Prostate gland (tissue), 2 donors: Measurements from ENCODE around the gene FUT2. TPM values are rescaled to one million over a fixed set of nuclear protein-coding genes. Genes with fewer than 3 reads are reported as not detected.
A peak's percentile ranks its signal among the peaks of the same experiment; 100 is the strongest.

Source experiments
- DNase-seq: peaks from one replicate; pipeline ENCODE4 v3.0.0-alpha.2; 2019; ENCODE audit warnings: low spot score
- H3K27ac ChIP-seq, 2 donors: fragments of 200-600 bp; sonication (generic); 2 replicates each; pipeline ENCODE4 v1.5.1; 2017 to 2019
- H3K27me3 ChIP-seq: fragments of 200-600 bp; sonication (generic); replicated peaks from 2 replicates; pipeline ENCODE4 v1.5.1; 2019; ENCODE audit not compliant: insufficient read depth
- H3K36me3 ChIP-seq, 2 donors: fragments of 200-600 bp; sonication (generic); 1 replicate in 1 of 2; 2 replicates in 1 of 2; pipeline versions ENCODE4 v1.5.1 to v1.8.1; 2017 to 2019
- H3K4me1 ChIP-seq: fragments of 200-600 bp; sonication (generic); replicated peaks from 2 replicates; pipeline ENCODE4 v1.5.1; 2019
- H3K4me3 ChIP-seq, 2 donors: fragments of 200-600 bp; sonication (generic); 2 replicates each; pipeline ENCODE4 v1.5.1; 2017 to 2019
- H3K9me3 ChIP-seq: fragments of 200-600 bp; sonication (generic); 2 replicates; pipeline ENCODE4 v1.5.1; 2017
- POLR2A ChIP-seq: fragments of 450-650 bp; IDR thresholded peaks from one replicate; pipeline ENCODE4 v1.6.1; 2016; ENCODE audit warnings: antibody characterized with exemption, mild to moderate bottlenecking
- POLR2AphosphoS5 ChIP-seq: sonication (generic); formaldehyde crosslinking; IDR thresholded peaks from one replicate; pipeline ENCODE4 v1.6.1; 2017; ENCODE audit warnings: antibody characterized with exemption
- WGBS: methylation state at CpG from one replicate; pipeline ENCODE4 v1.1.5; 2018; 5-methylcytosine and 5-hydroxymethylcytosine counted together
- intact Hi-C: fragments of 100-400 bp; cut with DNase I; formaldehyde crosslinking; loops from one replicate; pipeline ENCODE4 v1.14.2; 2022
- total RNA-seq, 2 donors: library from RNA; depleted of rRNA; stranded (reverse); fragments of >200 nt; gene quantifications; one replicate each; pipeline ENCODE4 v1.1.0, GENCODE V29; 2016
- TF ChIP-seq, protein P1 (sequence below), 4 experiments: fragments of 200-600 bp in 2 of 4; fragments of 450-650 bp in 2 of 4; sonication (generic) in 2 of 4; IDR thresholded peaks; 1 replicate in 3 of 4; 2 replicates in 1 of 4; pipeline ENCODE4 v1.5.1; 2016 to 2019; ENCODE audit warnings: antibody characterized with exemption in 4 of 4, mild to moderate bottlenecking in 2 of 4, moderate library complexity in 2 of 4

Gene FUT2
- 1 to 10 TPM; 1.4 to 2.7 TPM for total RNA-seq

DNA sequence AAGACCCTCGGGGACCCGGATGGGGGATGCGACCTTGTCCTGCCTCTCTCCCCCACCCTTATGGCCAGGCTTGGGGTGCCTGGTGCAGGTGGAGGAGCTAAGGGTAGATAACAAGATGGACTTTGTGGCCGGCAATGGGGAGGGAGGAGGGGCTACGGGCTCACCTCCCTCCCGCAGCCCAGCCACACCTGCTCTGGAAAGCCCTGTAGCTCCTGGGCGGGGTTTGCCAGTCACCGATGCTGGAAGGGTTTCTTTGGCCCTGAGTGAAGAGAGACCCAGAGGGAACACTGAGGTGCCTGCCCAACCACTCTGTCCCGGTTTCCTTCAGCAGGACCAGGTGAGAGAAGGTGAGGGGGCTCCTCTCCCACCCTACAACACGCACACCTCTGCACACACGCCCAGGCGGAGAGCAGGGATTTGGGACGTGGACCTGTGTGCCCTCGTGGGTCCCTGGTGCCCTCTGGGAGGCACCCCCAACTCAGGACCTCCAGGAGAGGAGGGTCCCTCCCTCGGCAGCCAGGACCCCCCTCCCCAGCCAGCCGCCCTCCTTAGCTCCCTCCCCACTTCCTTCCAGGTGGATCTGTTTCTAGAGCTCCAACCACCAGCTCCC lies at the start of gene FUT2:
TSS of gene FUT2 (plus strand) at position 229 of the 610 bp plus-strand sequence. CDS start 6,986 bp downstream, outside the sequence.
- TF ChIP-seq POLR2AphosphoS5, result no peak
- TF ChIP-seq POLR2A, result peak; percentile 61
- WGBS, result 30% methylated on average over 15 of the region's 16 CpGs
- peak within 1 kb of the TSS in 1 of 2 donors; percentile 4 for H3K4me3 ChIP-seq
- H3K4me1 ChIP-seq, result no peaks in the 10 kb centered on the region
- intact Hi-C loops, result no loop called here
- no peak for DNase-seq
- H3K36me3 ChIP-seq, result no peaks in the 10 kb centered on the region
- H3K27me3 ChIP-seq, result no peaks in the 10 kb centered on the region
- H3K9me3 ChIP-seq, result no peaks in the 10 kb centered on the region
- H3K27ac ChIP-seq, result no peak within 1 kb of the TSS

DNA sequence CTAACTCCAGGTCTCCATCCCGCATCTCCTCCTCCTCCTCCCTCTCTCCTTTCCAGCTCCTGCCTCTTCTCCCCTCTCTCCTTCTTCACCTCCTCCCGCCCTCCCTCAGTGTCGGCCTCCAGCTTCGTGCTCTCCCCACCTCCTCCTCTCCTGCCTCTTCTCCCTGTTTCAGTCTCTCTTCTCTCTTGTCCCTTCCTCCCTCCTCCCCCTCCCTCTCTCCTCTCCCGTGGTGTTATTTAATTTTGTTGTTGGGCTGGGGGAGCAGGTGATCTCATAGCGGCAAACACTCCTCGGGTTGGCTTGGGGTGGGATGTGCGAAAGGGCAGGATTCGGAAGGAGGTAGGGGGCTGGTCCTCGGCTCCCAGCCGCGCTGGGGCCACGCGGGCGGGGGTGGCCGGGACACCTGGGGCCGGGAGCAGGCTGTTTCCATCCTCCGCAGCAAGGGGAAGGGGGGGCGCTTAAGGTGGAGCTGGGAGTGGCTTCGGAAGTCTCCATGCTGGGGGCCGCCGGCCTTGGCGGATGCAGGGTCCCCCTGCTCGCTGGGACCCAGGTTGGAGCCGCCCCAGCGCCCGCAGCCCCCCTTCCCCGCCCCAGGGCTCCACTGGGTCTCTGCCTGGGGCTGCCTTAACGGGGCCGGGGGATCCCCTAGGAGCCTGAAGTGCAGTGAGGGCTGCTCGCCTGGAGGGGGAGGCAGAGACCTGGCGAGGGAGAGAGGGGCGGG lies 49.6 kb upstream of the FUT2 start, which contains the start of gene CA11:
TSS of gene CA11 (minus strand) at position 187 of the 721 bp plus-strand sequence. CDS start 555 bp downstream, outside the sequence.
- Histone ChIP-seq H3K27me3 (no peaks in the 10 kb centered on the region), H3K4me1 (peaks cover 7% of the 10 kb centered on the region), H3K27ac (peak within 1 kb of the TSS; percentile 90 to 93), H3K36me3 (no peaks in the 10 kb centered on the region), H3K9me3 (no peaks in the 10 kb centered on the region), H3K4me3 (peak within 1 kb of the TSS; percentile 41 to 44)
- WGBS, result 2% methylated on average over 32 of the region's 33 CpGs
- intact Hi-C loops, result loop anchor here (5.0 to 10.0 kb wide), 2 partner anchors 196 to 319 kb away; partner anchors contain the start of gene FTL
- peak; percentile 55 for TF ChIP-seq POLR2AphosphoS5
- TF ChIP-seq POLR2A, result peak; percentile 49
- TF ChIP-seq, protein P1, sequence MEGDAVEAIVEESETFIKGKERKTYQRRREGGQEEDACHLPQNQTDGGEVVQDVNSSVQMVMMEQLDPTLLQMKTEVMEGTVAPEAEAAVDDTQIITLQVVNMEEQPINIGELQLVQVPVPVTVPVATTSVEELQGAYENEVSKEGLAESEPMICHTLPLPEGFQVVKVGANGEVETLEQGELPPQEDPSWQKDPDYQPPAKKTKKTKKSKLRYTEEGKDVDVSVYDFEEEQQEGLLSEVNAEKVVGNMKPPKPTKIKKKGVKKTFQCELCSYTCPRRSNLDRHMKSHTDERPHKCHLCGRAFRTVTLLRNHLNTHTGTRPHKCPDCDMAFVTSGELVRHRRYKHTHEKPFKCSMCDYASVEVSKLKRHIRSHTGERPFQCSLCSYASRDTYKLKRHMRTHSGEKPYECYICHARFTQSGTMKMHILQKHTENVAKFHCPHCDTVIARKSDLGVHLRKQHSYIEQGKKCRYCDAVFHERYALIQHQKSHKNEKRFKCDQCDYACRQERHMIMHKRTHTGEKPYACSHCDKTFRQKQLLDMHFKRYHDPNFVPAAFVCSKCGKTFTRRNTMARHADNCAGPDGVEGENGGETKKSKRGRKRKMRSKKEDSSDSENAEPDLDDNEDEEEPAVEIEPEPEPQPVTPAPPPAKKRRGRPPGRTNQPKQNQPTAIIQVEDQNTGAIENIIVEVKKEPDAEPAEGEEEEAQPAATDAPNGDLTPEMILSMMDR (IDR thresholded peaks at IDR 0.05), result peak; percentile 85 to 95 (median 88)
- DNase-seq, result peak; percentile 78

DNA sequence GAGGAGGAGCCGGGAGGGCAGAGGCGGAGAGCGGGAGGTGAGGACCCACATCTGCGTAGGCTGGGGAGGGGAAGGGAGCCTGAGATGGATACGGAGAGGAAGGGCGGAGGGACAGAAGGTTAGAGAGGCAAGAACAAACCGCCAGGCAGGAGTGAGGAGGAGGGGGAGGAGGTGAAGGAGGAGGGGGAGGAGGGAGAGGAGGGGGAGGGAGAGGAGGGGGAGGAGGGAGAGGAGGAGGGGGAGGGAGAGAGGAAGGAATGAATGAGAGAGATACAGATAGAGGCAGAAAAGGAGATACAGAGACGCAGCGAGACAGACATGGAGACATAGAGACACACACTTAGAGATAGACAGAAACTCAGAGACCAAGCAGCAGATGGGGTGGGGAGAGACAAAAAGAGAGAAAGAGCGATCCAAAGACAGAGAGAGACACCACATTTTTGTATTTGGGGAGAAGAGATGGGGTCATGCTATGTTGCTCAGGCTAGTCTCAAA lies 49.0 kb upstream of the FUT2 start:
- no peaks in the 10 kb centered on the region for H3K36me3 ChIP-seq
- H3K27ac ChIP-seq, result peak overlapping the region; percentile 90 to 93
- H3K4me1 ChIP-seq, result peaks cover 7% of the 10 kb centered on the region
- WGBS, result 9% methylated on average over 10 of the region's 10 CpGs
- H3K27me3 ChIP-seq, result no peaks in the 10 kb centered on the region
- intact Hi-C loops, result loop anchor here (5.0 to 10.0 kb wide), 2 partner anchors 196 to 318 kb away; partner anchors contain the start of gene FTL
- H3K9me3 ChIP-seq, result no peaks in the 10 kb centered on the region
- DNase-seq, result no peak
- H3K4me3 ChIP-seq, result peak overlapping the region; percentile 41 to 44
- TF ChIP-seq, protein P1 (IDR thresholded peaks at IDR 0.05), result no peak
- no peak for TF ChIP-seq POLR2AphosphoS5
- no peak for TF ChIP-seq POLR2A

DNA sequence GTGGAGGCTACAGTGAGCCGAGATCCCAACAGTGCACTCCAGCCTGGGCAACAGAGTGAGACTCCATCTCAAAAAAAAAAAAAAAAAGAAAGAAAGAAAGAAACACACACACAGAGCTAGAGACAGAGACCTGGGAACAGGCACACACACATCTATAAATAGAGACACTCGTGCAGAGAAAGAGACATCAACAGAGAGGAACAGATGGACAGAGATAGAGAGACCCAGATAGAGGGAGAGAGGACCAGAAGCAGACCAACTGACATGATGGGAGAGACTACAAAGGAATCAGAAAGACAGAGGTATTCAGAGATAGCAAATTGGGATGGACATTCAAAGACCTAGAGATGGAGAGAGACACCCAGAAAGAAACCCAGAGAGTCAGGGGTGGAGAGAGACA lies 47.6 kb upstream of the FUT2 start:
- H3K9me3 ChIP-seq, result no peaks in the 10 kb centered on the region
- no peaks in the 10 kb centered on the region for H3K36me3 ChIP-seq
- TF ChIP-seq POLR2A (no peak), POLR2AphosphoS5 (no peak)
- TF ChIP-seq, protein P1 (IDR thresholded peaks at IDR 0.05), result no peak
- WGBS, result 69% methylated on average over 2 of the region's 2 CpGs
- H3K4me1 ChIP-seq, result peaks cover 7% of the 10 kb centered on the region
- no peak for DNase-seq
- H3K27me3 ChIP-seq, result no peaks in the 10 kb centered on the region
- no peak overlapping the region for H3K27ac ChIP-seq
- no peak overlapping the region for H3K4me3 ChIP-seq
- intact Hi-C loops, result loop anchor here (5.0 to 10.0 kb wide), 2 partner anchors 194 to 317 kb away; partner anchors contain the start of gene FTL

DNA sequence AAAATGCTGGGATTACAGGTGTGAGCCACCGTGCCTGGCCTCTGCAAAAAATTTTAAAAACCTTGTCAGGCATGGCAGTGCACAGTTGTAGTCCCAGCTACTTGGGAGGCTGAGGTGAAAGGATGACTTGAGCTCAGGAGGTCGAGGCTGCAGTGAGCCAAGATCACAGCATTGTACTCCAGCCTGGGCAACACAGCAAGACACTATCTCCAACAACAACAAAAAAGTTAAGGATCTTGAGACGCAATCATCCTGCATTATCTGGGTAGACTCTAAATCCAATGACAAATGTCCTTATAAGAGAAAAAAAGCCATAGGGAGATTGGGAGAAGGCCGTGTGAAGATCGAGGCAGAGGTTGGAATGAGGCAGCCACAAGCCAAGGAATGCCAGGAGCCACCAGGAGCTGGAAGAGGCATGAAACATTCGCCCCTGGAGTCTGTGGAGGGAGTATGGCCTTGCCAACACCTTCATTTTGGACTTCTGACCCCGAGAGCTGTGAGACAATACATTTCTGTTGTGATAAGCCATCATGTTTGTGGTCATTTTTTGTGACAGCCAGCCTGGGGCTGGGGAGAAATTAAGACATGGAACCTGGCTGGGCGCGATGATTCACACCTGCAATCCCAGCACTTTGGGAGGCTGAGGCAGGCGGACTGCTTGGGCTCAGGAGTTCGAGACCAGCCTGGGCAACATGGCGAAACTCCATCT lies 44.6 kb upstream of the FUT2 start:
- intact Hi-C loops, result no loop called here
- Histone ChIP-seq H3K27me3 (no peaks in the 10 kb centered on the region), H3K4me1 (no peaks in the 10 kb centered on the region), H3K36me3 (no peaks in the 10 kb centered on the region), H3K27ac (no peak overlapping the region), H3K4me3 (no peak overlapping the region), H3K9me3 (no peaks in the 10 kb centered on the region)
- whole genome bisulfite sequencing, result 91% methylated on average over 12 of the region's 12 CpGs
- no peak for TF ChIP-seq POLR2AphosphoS5
- TF ChIP-seq POLR2A, result no peak
- TF ChIP-seq, protein P1 (IDR thresholded peaks at IDR 0.05), result no peak
- no peak for DNase-seq
